ENCODE data around the gene MRM3.

The MRM3 gene

GRCh38 chr17:781805-782731 lies at the start of gene MRM3, which contains the start of gene GLOD4:
Gene MRM3, plus strand, starts transcription at chr17:782353. Its CDS starts 26 bp downstream, at chr17:782379.
Gene GLOD4, minus strand, starts transcription at chr17:782280. Its CDS starts 25 bp downstream, at chr17:782255.
- peak within 1 kb of the TSS; percentile 75 to 99 (median 96) for H3K4me3 ChIP-seq
- no peaks in the 10 kb centered on the region for H3K27me3 ChIP-seq
- peaks cover 29 to 38% (median 33%) of the 10 kb centered on the region in 10 experiments for H3K4me1 ChIP-seq
- peak within 1 kb of the TSS; percentile 79 to 93 (median 88) for H3K9ac ChIP-seq
- H3K27ac ChIP-seq: peak within 1 kb of the TSS; percentile 67 to 87 (median 83)
- TF ChIP-seq Cebpa-rat (IDR thresholded peaks at IDR 0.05): no peak
- peaks cover 8 to 73% (median 32%) of the 10 kb centered on the region in 11 experiments; a peak in 17 of 22 replicates for H4K20me1 ChIP-seq
- H3K4me2 ChIP-seq: peak within 1 kb of the TSS; percentile 85 to 98 (median 97)
- peaks cover 31 to 68% (median 49%) of the 10 kb centered on the region in 11 experiments for H3K36me3 ChIP-seq
- H3K9me3 ChIP-seq (replicated peaks in 1 of 11): no peaks in the 10 kb centered on the region

- no peaks in the 10 kb centered on the region for H3K9me3 ChIP-seq (replicated peaks in 1 of 11)
- no peak for TF ChIP-seq Cebpa-rat (IDR thresholded peaks at IDR 0.05)
- H4K20me1 ChIP-seq: peaks cover 0 to 47% (median 14%) of the 10 kb centered on the region in 11 experiments; a peak in 11 of 22 replicates
- peak overlapping the region; percentile 83 to 94 (median 90) for H3K4me3 ChIP-seq
- H3K27ac ChIP-seq: peak overlapping the region; percentile 71 to 93 (median 90)
- H3K9ac ChIP-seq: peak overlapping the region; percentile 85 to 97 (median 92)
- peaks cover 15 to 43% (median 27%) of the 10 kb centered on the region in 10 experiments for H3K4me1 ChIP-seq
- H3K36me3 ChIP-seq: peaks cover 11 to 46% (median 38%) of the 10 kb centered on the region in 11 experiments
- peak overlapping the region; percentile 82 to 98 (median 94) for H3K4me2 ChIP-seq
- no peaks in the 10 kb centered on the region for H3K27me3 ChIP-seq
Measured at GRCh38 chr17:732902-733720, 49.0 kb upstream of the MRM3 start.

- H4K20me1 ChIP-seq: peaks cover 0 to 47% (median 14%) of the 10 kb centered on the region in 11 experiments; a peak in 11 of 22 replicates
- no peaks in the 10 kb centered on the region for H3K9me3 ChIP-seq (replicated peaks in 1 of 11)
- TF ChIP-seq Cebpa-rat (IDR thresholded peaks at IDR 0.05): no peak
- H3K27me3 ChIP-seq: no peaks in the 10 kb centered on the region
- peak overlapping the region; percentile 83 to 94 (median 90); a peak in 19 of 20 replicates for H3K4me3 ChIP-seq
- H3K27ac ChIP-seq: no peak overlapping the region; a peak in 1 of 22 replicates
- peaks cover 17 to 52% (median 44%) of the 10 kb centered on the region in 11 experiments for H3K36me3 ChIP-seq
- H3K4me2 ChIP-seq: peak overlapping the region; percentile 82 to 98 (median 94)
- peaks cover 17 to 49% (median 31%) of the 10 kb centered on the region in 10 experiments for H3K4me1 ChIP-seq
- peak overlapping the region in 10 of 11 experiments; percentile 85 to 97 (median 92); a peak in 18 of 22 replicates for H3K9ac ChIP-seq
Measured at GRCh38 chr17:733743-734142, 48.4 kb upstream of the MRM3 start.

- no peaks in the 10 kb centered on the region for H3K9me3 ChIP-seq (replicated peaks in 1 of 11)
- peaks cover 12 to 67% (median 33%) of the 10 kb centered on the region in 11 experiments; a peak in 16 of 22 replicates for H4K20me1 ChIP-seq
- H3K27me3 ChIP-seq: no peaks in the 10 kb centered on the region
- H3K4me2 ChIP-seq: no peak overlapping the region
- peaks cover 35 to 82% (median 73%) of the 10 kb centered on the region in 11 experiments for H3K36me3 ChIP-seq
- H3K4me1 ChIP-seq: peaks cover 43 to 71% (median 57%) of the 10 kb centered on the region in 10 experiments
- H3K27ac ChIP-seq: no peak overlapping the region
- no peak overlapping the region for H3K9ac ChIP-seq
- no peak overlapping the region for H3K4me3 ChIP-seq
- no peak for TF ChIP-seq Cebpa-rat (IDR thresholded peaks at IDR 0.05)
Measured at GRCh38 chr17:737561-738113, 44.5 kb upstream of the MRM3 start.

GRCh38 chr17:740240-741017 lies 41.7 kb upstream of the MRM3 start:
- Histone ChIP-seq H3K4me3 (peak overlapping the region in 8 of 10 experiments; percentile 2 to 50 (median 26); a peak in 8 of 20 replicates), H3K9me3 (replicated peaks in 1 of 11) (no peaks in the 10 kb centered on the region), H4K20me1 (peaks cover 18 to 72% (median 47%) of the 10 kb centered on the region in 11 experiments; a peak in 21 of 22 replicates), H3K36me3 (peaks cover 59 to 91% (median 88%) of the 10 kb centered on the region in 11 experiments), H3K27me3 (no peaks in the 10 kb centered on the region), H3K27ac (peak overlapping the region; percentile 22 to 84 (median 77); a peak in 21 of 22 replicates), H3K4me1 (peaks cover 32 to 56% (median 42%) of the 10 kb centered on the region in 10 experiments), H3K4me2 (peak overlapping the region; percentile 67 to 93 (median 81)), H3K9ac (peak overlapping the region; percentile 39 to 77 (median 65); a peak in 19 of 22 replicates)
- TF ChIP-seq Cebpa-rat (IDR thresholded peaks at IDR 0.05): peak in 9 of 11 experiments; percentile 56 to 92 (median 78); a peak in 17 of 22 replicates

GRCh38 chr17:742147-742793 lies 39.9 kb upstream of the MRM3 start:
- Histone ChIP-seq H3K4me3 (no peak overlapping the region), H3K9me3 (replicated peaks in 1 of 11) (no peaks in the 10 kb centered on the region), H4K20me1 (peaks cover 23 to 74% (median 65%) of the 10 kb centered on the region in 11 experiments; a peak in 21 of 22 replicates), H3K27ac (peak overlapping the region in 4 of 11 experiments; percentile 70 to 84 (median 82); a peak in 5 of 22 replicates), H3K4me2 (peak overlapping the region in 7 of 11 experiments; percentile 69 to 93 (median 81); a peak in 8 of 22 replicates), H3K9ac (0 out of 22 replicates have a peak overlapping the region, but pooled peaks of 1 of the 11 experiments have one; percentile 77), H3K4me1 (peaks cover 50 to 71% (median 60%) of the 10 kb centered on the region in 10 experiments), H3K36me3 (peaks cover 67 to 92% (median 89%) of the 10 kb centered on the region in 11 experiments), H3K27me3 (no peaks in the 10 kb centered on the region)
- TF ChIP-seq Cebpa-rat (IDR thresholded peaks at IDR 0.05): no peak

GRCh38 chr17:743139-743538 lies 39.0 kb upstream of the MRM3 start:
- Histone ChIP-seq H3K36me3 (peaks cover 71 to 92% (median 89%) of the 10 kb centered on the region in 11 experiments), H4K20me1 (peaks cover 23 to 83% (median 74%) of the 10 kb centered on the region in 11 experiments; a peak in 21 of 22 replicates), H3K4me3 (no peak overlapping the region), H3K9me3 (replicated peaks in 1 of 11) (no peaks in the 10 kb centered on the region), H3K27ac (peak overlapping the region in 1 of 11 experiments; percentile 16; a peak in 1 of 22 replicates), H3K4me2 (no peak overlapping the region), H3K4me1 (peaks cover 52 to 77% (median 69%) of the 10 kb centered on the region in 10 experiments), H3K9ac (no peak overlapping the region), H3K27me3 (no peaks in the 10 kb centered on the region)
- TF ChIP-seq Cebpa-rat (IDR thresholded peaks at IDR 0.05): no peak
